Measurements from ENCODE around the gene KRR1.

DNA sequence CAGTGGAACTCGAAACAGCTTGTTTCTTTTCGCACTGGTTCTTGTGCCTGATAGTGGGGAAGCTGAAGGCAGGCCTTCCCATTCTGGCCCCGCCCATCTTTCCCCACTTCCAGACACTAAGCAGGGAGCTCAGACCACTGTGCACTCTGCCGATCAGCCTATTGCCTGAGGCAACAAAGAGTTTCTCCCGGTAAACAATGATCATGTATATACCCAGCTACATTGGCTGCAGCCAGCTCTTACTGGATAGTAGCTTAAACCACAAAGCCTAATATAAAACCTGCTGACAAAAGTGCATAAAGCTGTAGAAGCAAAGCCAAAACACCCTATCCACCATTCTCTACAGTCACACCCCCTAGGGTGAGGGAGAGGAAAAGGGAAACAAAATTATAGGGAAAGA lies 55.6 kb downstream of the KRR1 start:
- TF ChIP-seq, protein P1, sequence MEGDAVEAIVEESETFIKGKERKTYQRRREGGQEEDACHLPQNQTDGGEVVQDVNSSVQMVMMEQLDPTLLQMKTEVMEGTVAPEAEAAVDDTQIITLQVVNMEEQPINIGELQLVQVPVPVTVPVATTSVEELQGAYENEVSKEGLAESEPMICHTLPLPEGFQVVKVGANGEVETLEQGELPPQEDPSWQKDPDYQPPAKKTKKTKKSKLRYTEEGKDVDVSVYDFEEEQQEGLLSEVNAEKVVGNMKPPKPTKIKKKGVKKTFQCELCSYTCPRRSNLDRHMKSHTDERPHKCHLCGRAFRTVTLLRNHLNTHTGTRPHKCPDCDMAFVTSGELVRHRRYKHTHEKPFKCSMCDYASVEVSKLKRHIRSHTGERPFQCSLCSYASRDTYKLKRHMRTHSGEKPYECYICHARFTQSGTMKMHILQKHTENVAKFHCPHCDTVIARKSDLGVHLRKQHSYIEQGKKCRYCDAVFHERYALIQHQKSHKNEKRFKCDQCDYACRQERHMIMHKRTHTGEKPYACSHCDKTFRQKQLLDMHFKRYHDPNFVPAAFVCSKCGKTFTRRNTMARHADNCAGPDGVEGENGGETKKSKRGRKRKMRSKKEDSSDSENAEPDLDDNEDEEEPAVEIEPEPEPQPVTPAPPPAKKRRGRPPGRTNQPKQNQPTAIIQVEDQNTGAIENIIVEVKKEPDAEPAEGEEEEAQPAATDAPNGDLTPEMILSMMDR (IDR thresholded peaks at IDR 0.05): no peak
- no peak for TF ChIP-seq POLR2A (IDR thresholded peaks at IDR 0.05)
